Endothelial cell of umbilical vein (primary cell): ENCODE measurements around the gene COL6A2. TPM values are rescaled to one million over a fixed set of nuclear protein-coding genes. Genes with fewer than 3 reads are reported as not detected.

Experiments
- BruUV-seq: library from RNA; stranded (reverse); fragments of 400-500 nt; replicated peaks from 2 replicates; lab custom pipeline; 2021; lab: Mats Ljungman, UMichigan
- CTCF ChIA-PET: fragments of 300-600, 350-600 bp; sonication (Branson Sonifier 250); formaldehyde crosslinking; loops from one replicate; lab custom pipeline; 2021; ENCODE audit warnings: antibody characterized with exemption, inconsistent platforms; lab: Charles Lee
- POLR2A ChIA-PET: fragments of 300-600, 350-600 bp; sonication (Branson Sonifier 250); formaldehyde crosslinking; loops from one replicate; lab custom pipeline; 2021; ENCODE audit warnings: antibody characterized with exemption, inconsistent platforms; lab: Charles Lee
- DNase-seq: peaks from one replicate; pipeline ENCODE4 v3.0.0-alpha.2; 2011; ENCODE audit warnings: low read depth, low spot score
- FAIRE-seq: peaks from 2 replicates; lab custom pipeline; 2011; peaks lifted over from hg19 to GRCh38; lab: Jason Lieb, UNC
- H2AFZ ChIP-seq: 2 replicates; pipeline ENCODE4 v1.6.0; 2012; ENCODE audit warnings: low read depth, low read length, control low read depth, inconsistent platforms
- H3K27ac ChIP-seq: 2 replicates; pipeline ENCODE4 v1.5.1; 2011; ENCODE audit warnings: low read depth, mild to moderate bottlenecking, control low read depth, low read length, moderate library complexity; ENCODE audit not compliant: insufficient read depth
- H3K27me3 ChIP-seq, 2 experiments: 2 replicates each; pipeline versions ENCODE4 v1.6.0 to v1.6.1; 2011; ENCODE audit warnings: low read length in 2 of 2, mixed read lengths in 1 of 2; ENCODE audit not compliant: control insufficient read depth in 2 of 2, insufficient read depth in 2 of 2
- H3K36me3 ChIP-seq, 2 experiments: 2 replicates in 1 of 2; 3 replicates in 1 of 2; pipeline ENCODE4 v1.5.1; 2011; ENCODE audit warnings: low read length in 2 of 2, mild to moderate bottlenecking in 1 of 2, moderate library complexity in 1 of 2; ENCODE audit not compliant: control insufficient read depth in 2 of 2, insufficient read depth in 2 of 2; ENCODE audit errors: extremely low read depth in 1 of 2
- H3K4me1 ChIP-seq: 3 replicates; pipeline ENCODE4 v1.5.1; 2011; ENCODE audit warnings: mild to moderate bottlenecking, low read length; ENCODE audit not compliant: control insufficient read depth, insufficient read depth; ENCODE audit errors: extremely low read depth
- H3K4me2 ChIP-seq: 2 replicates; pipeline ENCODE4 v1.6.1; 2011; ENCODE audit warnings: low read length, control low read depth, mixed read lengths; ENCODE audit not compliant: insufficient read depth
- H3K4me3 ChIP-seq, 3 experiments: fragments of 200-600 bp in 1 of 3; sonication (generic), shearing (Covaris generic) in 1 of 3; replicated peaks in 1 of 3; 2 replicates each; pipeline ENCODE4 v1.5.1; 2011 to 2016; ENCODE audit warnings: control low read depth in 3 of 3, low read length in 3 of 3, mild to moderate bottlenecking in 2 of 3, inconsistent platforms in 1 of 3, low read depth in 1 of 3, moderate library complexity in 1 of 3; ENCODE audit not compliant: insufficient read depth in 1 of 3
- H3K79me2 ChIP-seq: 2 replicates; pipeline ENCODE4 v1.6.0; 2012; ENCODE audit warnings: low read length, inconsistent platforms; ENCODE audit not compliant: control insufficient read depth, insufficient read depth
- H3K9ac ChIP-seq: replicated peaks from 2 replicates; pipeline ENCODE3; 2011; ENCODE audit warnings: low read length, control low read depth; ENCODE audit not compliant: insufficient read depth; ENCODE audit errors: extremely low read depth
- H3K9me1 ChIP-seq: replicated peaks from 3 replicates; pipeline ENCODE4 v1.6.0; 2011; ENCODE audit warnings: mild to moderate bottlenecking, low read length; ENCODE audit not compliant: control insufficient read depth, insufficient read depth; ENCODE audit errors: extremely low read depth
- H3K9me3 ChIP-seq: replicated peaks from 2 replicates; pipeline ENCODE4 v1.5.1; 2012; ENCODE audit warnings: low read length, inconsistent platforms; ENCODE audit not compliant: control insufficient read depth, insufficient read depth
- H4K20me1 ChIP-seq: replicated peaks from 2 replicates; pipeline ENCODE3; 2011; ENCODE audit warnings: mild to moderate bottlenecking, low read length; ENCODE audit not compliant: control insufficient read depth, insufficient read depth; ENCODE audit errors: extremely low read depth
- EZH2 ChIP-seq: IDR thresholded peaks from 2 replicates; pipeline ENCODE4 v1.6.1; 2012; ENCODE audit warnings: borderline replicate concordance, low read depth, mild to moderate bottlenecking, moderate library complexity, low read length, inconsistent platforms; ENCODE audit not compliant: severe bottlenecking
- FOS ChIP-seq: IDR thresholded peaks from 2 replicates; pipeline ENCODE4 v1.6.1; 2011; ENCODE audit warnings: mild to moderate bottlenecking, low read length, moderate library complexity, borderline replicate concordance; ENCODE audit not compliant: insufficient read depth
- GATA2 ChIP-seq: IDR thresholded peaks from 2 replicates; pipeline ENCODE4 v1.7.0; 2011; ENCODE audit warnings: low read depth, mild to moderate bottlenecking, moderate library complexity, mixed read lengths, low read length; ENCODE audit not compliant: insufficient read length, insufficient read depth
- JUN ChIP-seq: IDR thresholded peaks from 2 replicates; pipeline ENCODE4 v1.6.1; 2011; ENCODE audit warnings: borderline replicate concordance, low read depth; ENCODE audit not compliant: insufficient read length, insufficient read depth
- MYC ChIP-seq: IDR thresholded peaks from one replicate; pipeline ENCODE4 v1.6.1; 2011; ENCODE audit warnings: mild to moderate bottlenecking, low read depth, low read length
- POLR2A ChIP-seq: IDR thresholded peaks from 2 replicates; pipeline ENCODE4 v1.6.1; 2012; ENCODE audit warnings: low read depth, mild to moderate bottlenecking, control low read depth, low read length
- POLR2AphosphoS5 ChIP-seq: IDR thresholded peaks from 2 replicates; pipeline ENCODE4 v1.6.1; 2012; ENCODE audit warnings: low read depth, mild to moderate bottlenecking, control low read depth, low read length, moderate library complexity; ENCODE audit not compliant: insufficient read depth
- dilution Hi-C: fragments of 300-500 bp; cut with MboI; formaldehyde crosslinking; loops from one replicate; pipeline ENCODE4 v1.15.0; 2019; ENCODE audit warnings: low sequenced_read_pairs; ENCODE audit not compliant: extremely low pct_ligation_motif_present
- intact Hi-C: fragments of 100-400 bp; cut with micrococcal nuclease; formaldehyde crosslinking; loops from one replicate; pipeline ENCODE4 v1.10.0; 2022
- polyA plus RNA-seq, 4 experiments: library from polyadenylated mRNA; depleted of rRNA in 3 of 4; stranded (reverse) in 3 of 4; unstranded in 1 of 4; fragments of >200 nt; gene quantifications; 2 replicates each; pipeline versions ENCODE4 v1.2.1 to v1.2.3, GENCODE V29; 2011 to 2012; ENCODE audit warnings: missing spikeins in 1 of 4
- total RNA-seq: library from RNA; stranded (reverse); gene quantifications from 2 replicates; pipeline ENCODE4 v1.2.3, GENCODE V29; 2021
- TF ChIP-seq, protein P1 (sequence below), 2 donors: IDR thresholded peaks; 1 replicate in 1 of 2; 2 replicates in 1 of 2; pipeline ENCODE4 v1.5.1; 2011; ENCODE audit warnings: low read length in 2 of 2, mild to moderate bottlenecking in 2 of 2, moderate library complexity in 2 of 2, control low read depth in 1 of 2, inconsistent platforms in 1 of 2, low read depth in 1 of 2; ENCODE audit not compliant: insufficient read depth in 1 of 2; ENCODE audit errors: extremely low read depth in 1 of 2
- TF ChIP-seq, protein P2 (sequence below): IDR thresholded peaks from 2 replicates; pipeline ENCODE4 v1.6.1; 2011; ENCODE audit not compliant: insufficient read depth, insufficient read length

The COL6A2 gene
- total and polyA plus RNA-seq, 2 donors (not counting 3 experiments of a cell fraction or from before 2014, with no cell fraction given), result 3.4 to 6.1 TPM

DNA sequence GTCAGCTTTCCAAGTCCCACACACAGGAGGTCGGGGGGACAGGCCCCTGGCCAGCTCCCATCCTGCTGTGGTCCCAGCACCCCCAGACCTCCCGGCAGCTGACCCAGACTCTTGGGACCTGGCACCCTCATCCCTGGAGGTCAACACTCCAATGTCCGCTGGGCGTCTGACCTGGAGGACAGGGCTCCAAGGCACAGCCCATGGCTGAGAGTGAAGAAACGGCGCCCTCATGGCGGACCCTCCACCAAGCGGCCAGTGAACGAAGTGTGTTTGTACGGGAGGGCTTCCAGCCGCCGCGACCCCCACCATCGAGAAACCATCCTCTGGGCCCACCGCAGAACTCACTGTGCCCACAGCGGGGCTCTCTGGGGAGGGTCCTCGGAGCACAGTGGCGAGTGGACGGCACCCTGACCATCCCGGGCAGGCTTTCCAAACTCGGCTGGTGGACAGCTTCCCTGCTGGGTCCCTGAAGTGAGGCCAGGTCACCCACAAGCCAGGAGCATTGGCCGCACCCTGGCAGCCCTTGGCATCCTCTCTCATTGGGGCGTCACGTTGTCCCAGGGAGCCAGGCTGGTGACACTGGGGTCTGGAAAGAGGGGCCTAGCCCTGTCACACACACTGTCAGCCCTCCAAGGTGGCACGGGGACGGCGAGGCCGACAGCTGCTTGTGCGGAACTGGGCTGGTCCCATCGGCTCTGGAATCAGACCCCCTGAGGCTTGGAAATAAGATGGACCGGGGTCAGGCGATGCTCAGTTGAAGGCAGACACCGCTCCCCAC, 47.8 kb upstream of the COL6A2 start:
- Histone ChIP-seq H3K27ac (no peak overlapping the region), H3K4me1 (no peaks in the 10 kb centered on the region), H3K4me2 (no peak overlapping the region), H3K4me3 (no peak overlapping the region), H3K27me3 (no peaks in the 10 kb centered on the region), H4K20me1 (no peaks in the 10 kb centered on the region), H3K79me2 (no peaks in the 10 kb centered on the region), H3K36me3 (no peaks in the 10 kb centered on the region), H3K9ac (no peak overlapping the region), H2AFZ (no peak overlapping the region), H3K9me3 (no peaks in the 10 kb centered on the region), H3K9me1 (no peaks in the 10 kb centered on the region)
- intact Hi-C loops (no loop called here), dilution Hi-C loops (no loop called here)
- ChIA-PET POLR2A (no interaction called here), CTCF (no interaction called here)
- TF ChIP-seq MYC, result no peak
- TF ChIP-seq, protein P1, sequence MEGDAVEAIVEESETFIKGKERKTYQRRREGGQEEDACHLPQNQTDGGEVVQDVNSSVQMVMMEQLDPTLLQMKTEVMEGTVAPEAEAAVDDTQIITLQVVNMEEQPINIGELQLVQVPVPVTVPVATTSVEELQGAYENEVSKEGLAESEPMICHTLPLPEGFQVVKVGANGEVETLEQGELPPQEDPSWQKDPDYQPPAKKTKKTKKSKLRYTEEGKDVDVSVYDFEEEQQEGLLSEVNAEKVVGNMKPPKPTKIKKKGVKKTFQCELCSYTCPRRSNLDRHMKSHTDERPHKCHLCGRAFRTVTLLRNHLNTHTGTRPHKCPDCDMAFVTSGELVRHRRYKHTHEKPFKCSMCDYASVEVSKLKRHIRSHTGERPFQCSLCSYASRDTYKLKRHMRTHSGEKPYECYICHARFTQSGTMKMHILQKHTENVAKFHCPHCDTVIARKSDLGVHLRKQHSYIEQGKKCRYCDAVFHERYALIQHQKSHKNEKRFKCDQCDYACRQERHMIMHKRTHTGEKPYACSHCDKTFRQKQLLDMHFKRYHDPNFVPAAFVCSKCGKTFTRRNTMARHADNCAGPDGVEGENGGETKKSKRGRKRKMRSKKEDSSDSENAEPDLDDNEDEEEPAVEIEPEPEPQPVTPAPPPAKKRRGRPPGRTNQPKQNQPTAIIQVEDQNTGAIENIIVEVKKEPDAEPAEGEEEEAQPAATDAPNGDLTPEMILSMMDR (IDR thresholded peaks at IDR 0.05; ENCODE audit: extremely low read depth in 1 of 2, insufficient read depth in 1 of 2, low read depth in 1 of 2, low read length in 2 of 2), result no peak
- no peak for TF ChIP-seq FOS
- no peak for TF ChIP-seq EZH2
- TF ChIP-seq POLR2A, result no peak
- no peak for TF ChIP-seq JUN
- no peak for TF ChIP-seq POLR2AphosphoS5
- TF ChIP-seq, protein P2, sequence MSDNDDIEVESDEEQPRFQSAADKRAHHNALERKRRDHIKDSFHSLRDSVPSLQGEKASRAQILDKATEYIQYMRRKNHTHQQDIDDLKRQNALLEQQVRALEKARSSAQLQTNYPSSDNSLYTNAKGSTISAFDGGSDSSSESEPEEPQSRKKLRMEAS, result no peak
- no peak for TF ChIP-seq GATA2
- FAIRE-seq (no peak), DNase-seq (no peak)
- no TSS peak for BruUV-seq
